Peyer's patch (tissue), 4 donors: ENCODE results near the gene PROZ.

Source experiments
- POLR2A ChIP-seq, 2 donors: fragments of 450-650 bp; IDR thresholded peaks; one replicate each; pipeline ENCODE4 v1.5.1; 2017; ENCODE audit warnings: antibody characterized with exemption in 2 of 2, mild to moderate bottlenecking in 2 of 2, moderate library complexity in 2 of 2
- TF ChIP-seq, protein P1 (sequence below), 6 experiments: fragments of 450-650 bp in 4 of 6; fragments of 200-600 bp in 2 of 6; sonication (generic) in 1 of 6; IDR thresholded peaks; one replicate each; pipeline ENCODE4 v1.5.1; 2017 to 2019; ENCODE audit warnings: antibody characterized with exemption in 6 of 6, mild to moderate bottlenecking in 3 of 6, moderate library complexity in 1 of 6

DNA sequence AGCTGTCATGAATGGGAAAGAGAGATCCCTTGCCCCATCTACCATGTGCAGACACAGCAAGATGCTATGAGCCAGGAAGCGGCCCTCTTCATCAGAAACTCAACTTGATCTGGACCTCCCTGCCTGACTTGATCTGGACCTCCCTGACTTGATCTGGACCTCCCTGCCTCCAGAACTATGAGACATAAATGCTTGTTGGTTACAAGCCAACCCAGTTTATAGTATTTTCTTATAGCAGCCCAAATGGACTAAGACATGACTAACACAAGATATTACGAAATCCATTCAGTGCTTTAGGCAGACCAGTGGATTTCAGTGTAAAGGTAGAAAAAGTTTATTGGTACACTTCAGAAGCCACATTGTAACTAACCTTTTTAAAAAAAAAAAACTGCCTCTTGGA is 34.5 kb downstream of the PROZ start:
- TF ChIP-seq, protein P1, sequence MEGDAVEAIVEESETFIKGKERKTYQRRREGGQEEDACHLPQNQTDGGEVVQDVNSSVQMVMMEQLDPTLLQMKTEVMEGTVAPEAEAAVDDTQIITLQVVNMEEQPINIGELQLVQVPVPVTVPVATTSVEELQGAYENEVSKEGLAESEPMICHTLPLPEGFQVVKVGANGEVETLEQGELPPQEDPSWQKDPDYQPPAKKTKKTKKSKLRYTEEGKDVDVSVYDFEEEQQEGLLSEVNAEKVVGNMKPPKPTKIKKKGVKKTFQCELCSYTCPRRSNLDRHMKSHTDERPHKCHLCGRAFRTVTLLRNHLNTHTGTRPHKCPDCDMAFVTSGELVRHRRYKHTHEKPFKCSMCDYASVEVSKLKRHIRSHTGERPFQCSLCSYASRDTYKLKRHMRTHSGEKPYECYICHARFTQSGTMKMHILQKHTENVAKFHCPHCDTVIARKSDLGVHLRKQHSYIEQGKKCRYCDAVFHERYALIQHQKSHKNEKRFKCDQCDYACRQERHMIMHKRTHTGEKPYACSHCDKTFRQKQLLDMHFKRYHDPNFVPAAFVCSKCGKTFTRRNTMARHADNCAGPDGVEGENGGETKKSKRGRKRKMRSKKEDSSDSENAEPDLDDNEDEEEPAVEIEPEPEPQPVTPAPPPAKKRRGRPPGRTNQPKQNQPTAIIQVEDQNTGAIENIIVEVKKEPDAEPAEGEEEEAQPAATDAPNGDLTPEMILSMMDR (IDR thresholded peaks at IDR 0.05): no peak
- no peak for TF ChIP-seq POLR2A (IDR thresholded peaks at IDR 0.05)
